HepG2 (cell line): ENCODE results near the gene AGBL1. TPM values are rescaled to one million over a fixed set of nuclear protein-coding genes. Genes with fewer than 3 reads are reported as not detected.

Experiments used
- ATAC-seq: fragments of 200-7000 bp; cut with Tn5 transposase; 3 replicates; pipeline ENCODE4 v1.9.1; 2020; ENCODE audit warnings: mild to moderate bottlenecking, moderate library complexity
- BruUV-seq: library from RNA; stranded (reverse); fragments of 400-500 nt; replicated peaks from 2 replicates; lab custom pipeline; 2021; lab: Mats Ljungman, UMichigan
- CTCF ChIA-PET: fragments of 300-600 bp; formaldehyde crosslinking; extraction: SDS; loops from one replicate; lab custom pipeline; 2021; ENCODE audit warnings: low total read pairs, inconsistent platforms, low intra/inter-chr PET ratio; lab: Yijun Ruan, JAX
- POLR2A ChIA-PET: fragments of 350-600 bp; sonication (Branson Sonifier 250); formaldehyde crosslinking; loops from one replicate; lab custom pipeline; 2020; ENCODE audit warnings: antibody characterized with exemption, inconsistent platforms; lab: Yijun Ruan, JAX
- DNase-seq: peaks from one replicate; pipeline ENCODE4 v3.0.0-alpha.2; 2015; ENCODE audit warnings: low spot score
- FAIRE-seq: peaks from 3 replicates; lab custom pipeline; 2011; peaks lifted over from hg19 to GRCh38; lab: Jason Lieb, UNC
- H2AFZ ChIP-seq: one replicate; pipeline ENCODE4 v1.6.1; 2011; ENCODE audit warnings: low read length, inconsistent platforms
- H3K27ac ChIP-seq: fragments of 300-600 bp; 3 replicates; pipeline ENCODE4 v1.8.0; 2011; ENCODE audit warnings: mixed run types, mild to moderate bottlenecking, mixed read lengths, low read length, inconsistent platforms; ENCODE audit not compliant: insufficient read depth; ENCODE audit errors: extremely low read length
- H3K27me3 ChIP-seq, 2 experiments: fragments of 200-600 bp in 1 of 2; 2 replicates in 1 of 2; 3 replicates in 1 of 2; pipeline versions ENCODE4 v1.6.0 to v1.8.0; 2011; ENCODE audit warnings: low read length in 2 of 2, mild to moderate bottlenecking in 2 of 2, moderate library complexity in 2 of 2, inconsistent platforms in 1 of 2; ENCODE audit not compliant: insufficient read depth in 2 of 2, control insufficient read depth in 1 of 2
- H3K36me3 ChIP-seq, 2 experiments: fragments of 200-600 bp in 1 of 2; replicated peaks in 1 of 2; 2 replicates in 1 of 2; 3 replicates in 1 of 2; pipeline versions ENCODE4 v1.5.1 to v1.8.0; 2011; ENCODE audit warnings: low read length in 2 of 2, inconsistent platforms in 1 of 2; ENCODE audit not compliant: insufficient read depth in 2 of 2, control insufficient read depth in 1 of 2
- H3K4me1 ChIP-seq: 2 replicates; pipeline ENCODE4 v1.5.1; 2012; ENCODE audit warnings: low read length, inconsistent platforms; ENCODE audit not compliant: insufficient read depth
- H3K4me2 ChIP-seq: 2 replicates; pipeline ENCODE4 v1.6.0; 2011; ENCODE audit warnings: low read depth, low read length, inconsistent platforms
- H3K4me3 ChIP-seq, 3 experiments: fragments of 200-600 bp in 1 of 3; sonication (generic), shearing (Covaris generic) in 1 of 3; replicated peaks in 1 of 3; 2 replicates each; pipeline ENCODE4 v1.5.1; 2011 to 2016; ENCODE audit warnings: low read length in 3 of 3, inconsistent platforms in 2 of 3, low read depth in 2 of 3, mild to moderate bottlenecking in 2 of 3, control low read depth in 1 of 3, mixed read lengths in 1 of 3; ENCODE audit not compliant: insufficient read depth in 1 of 3
- H3K79me2 ChIP-seq: one replicate; pipeline ENCODE4 v1.6.1; 2011; ENCODE audit warnings: low read length, inconsistent platforms; ENCODE audit not compliant: insufficient read depth
- H3K9ac ChIP-seq: 2 replicates; pipeline ENCODE4 v1.6.0; 2011; ENCODE audit warnings: mild to moderate bottlenecking, low read depth, low read length, inconsistent platforms; ENCODE audit not compliant: insufficient read depth
- H3K9me3 ChIP-seq: 2 replicates; pipeline ENCODE4 v1.5.1; 2012; ENCODE audit warnings: mild to moderate bottlenecking, low read length
- H4K20me1 ChIP-seq: 2 replicates; pipeline ENCODE4 v1.6.0; 2011; ENCODE audit warnings: inconsistent platforms, mild to moderate bottlenecking, low read length, moderate library complexity; ENCODE audit not compliant: insufficient read depth
- MLLT10 ChIP-seq: sonication (generic); formaldehyde crosslinking; IDR thresholded peaks from 2 replicates; pipeline ENCODE4 v1.4.0; 2020; ENCODE audit warnings: missing genetic modification reagents
- NAIF1 ChIP-seq: sonication (generic); formaldehyde crosslinking; IDR thresholded peaks from 2 replicates; pipeline ENCODE4 v1.5.0; 2020; ENCODE audit warnings: mild to moderate bottlenecking, missing genetic modification reagents, borderline replicate concordance
- RFXAP ChIP-seq: sonication (generic); formaldehyde crosslinking; IDR thresholded peaks from 2 replicates; pipeline ENCODE4 v1.4.0; 2020; ENCODE audit warnings: missing genetic modification reagents, borderline replicate concordance
- SAP130 ChIP-seq: IDR thresholded peaks from 2 replicates; pipeline ENCODE4 v1.6.1; 2016; ENCODE audit warnings: low read depth
- SKI ChIP-seq: fragments of 450-650 bp; IDR thresholded peaks from one replicate; pipeline ENCODE4 v1.6.1; 2018; ENCODE audit warnings: mild to moderate bottlenecking; ENCODE audit not compliant: partially characterized antibody
- SP1 ChIP-seq, 2 experiments: fragments of 450-650 bp in 1 of 2; sonication (generic) in 1 of 2; formaldehyde crosslinking in 1 of 2; IDR thresholded peaks; 2 replicates each; pipeline versions ENCODE4 v1.4.0 to v1.6.1; 2016 to 2020; ENCODE audit warnings: missing genetic modification reagents in 1 of 2
- ZKSCAN8 ChIP-seq: IDR thresholded peaks from 2 replicates; pipeline ENCODE4 v1.6.1; 2016; ENCODE audit warnings: borderline replicate concordance, missing genetic modification reagents, missing compliant biosample characterization
- ZNF292 ChIP-seq: sonication (generic); formaldehyde crosslinking; IDR thresholded peaks from 2 replicates; pipeline ENCODE4 v1.8.1; 2022; ENCODE audit warnings: mild to moderate bottlenecking, low read depth, missing genetic modification reagents, borderline replicate concordance
- ZNF652 ChIP-seq: IDR thresholded peaks from 2 replicates; pipeline ENCODE4 v1.6.1; 2016; ENCODE audit warnings: low read depth, borderline replicate concordance
- ZNF670 ChIP-seq: sonication (generic); formaldehyde crosslinking; IDR thresholded peaks from 2 replicates; pipeline ENCODE4 v1.8.0; 2022; ENCODE audit warnings: mild to moderate bottlenecking, missing genetic modification reagents, borderline replicate concordance
- ZSCAN9 ChIP-seq: IDR thresholded peaks from 2 replicates; pipeline ENCODE4 v1.6.1; 2016; ENCODE audit warnings: borderline replicate concordance
- WGBS: methylation state at CpG from one replicate; pipeline ENCODE4 v1.1.6; 2017; ENCODE audit warnings: low lambda C conversion rate; 5-methylcytosine and 5-hydroxymethylcytosine counted together
- in situ Hi-C: cut with HindIII; loops from 2 replicates; pipeline ENCODE4 v1.10.0; 2017; ENCODE audit warnings: low pct_unique_long_range_greater_than_20kb; ENCODE audit not compliant: extremely low pct_ligation_motif_present
- intact Hi-C: fragments of 100-400 bp; cut with micrococcal nuclease; formaldehyde crosslinking; loops from one replicate; pipeline ENCODE4 v1.10.0; 2022; ENCODE audit not compliant: unreplicated experiment
- polyA plus RNA-seq, 8 experiments: library from polyadenylated mRNA; depleted of rRNA in 3 of 8; stranded (reverse) in 7 of 8; unstranded in 1 of 8; fragments of >200 nt; fragmentation: Illumina TruSeq in 4 of 8; extraction: Trizol in 4 of 8; gene quantifications; 2 replicates each; pipeline versions ENCODE4 v1.2.1 to v1.2.3, GENCODE V29; 2011 to 2016; ENCODE audit warnings: low read depth in 4 of 8, missing spikeins in 1 of 8, mixed read lengths in 1 of 8; ENCODE audit not compliant: insufficient read depth in 1 of 8
- total RNA-seq, 5 experiments: library from RNA; depleted of rRNA; stranded (reverse); fragments of >200 nt; fragmentation: Illumina TruSeq; extraction: Trizol; gene quantifications; 2 replicates each; pipeline ENCODE4 v1.2.3, GENCODE V29; 2016; ENCODE audit warnings: low read depth in 1 of 5
- TF ChIP-seq, protein P1 (sequence below): sonication (generic); formaldehyde crosslinking; IDR thresholded peaks from 2 replicates; pipeline ENCODE4 v1.4.0; 2020; ENCODE audit warnings: mild to moderate bottlenecking, missing genetic modification reagents
- TF ChIP-seq, protein P2 (sequence below): IDR thresholded peaks from 2 replicates; pipeline ENCODE4 v1.6.1; 2012; ENCODE audit warnings: inconsistent platforms

Gene AGBL1
- total and polyA plus RNA-seq, 2 of the 13 experiments (the other 11 are each of a cell fraction or from before 2014, with no cell fraction given), result 0.01 TPM; not detected in 1

DNA sequence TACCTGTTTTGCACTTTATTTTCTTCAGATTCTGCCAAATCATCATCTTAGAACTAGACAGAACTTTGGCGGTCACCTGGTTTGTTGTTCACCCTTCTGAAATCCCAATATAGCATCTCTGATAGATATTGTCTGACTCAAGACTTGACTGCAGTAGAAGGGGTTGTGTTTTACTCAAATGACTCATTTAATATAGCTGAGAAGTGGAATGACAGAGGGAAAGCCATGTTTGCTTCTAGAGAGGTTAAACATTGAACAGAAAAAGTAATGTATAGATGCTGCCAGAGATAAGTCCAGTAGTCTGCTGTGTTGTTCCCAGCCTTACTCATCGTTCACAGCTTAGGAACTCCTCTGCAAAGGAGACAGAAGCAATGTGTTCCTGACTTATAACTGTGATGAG, 402.0 kb downstream of the AGBL1 start:
- in situ Hi-C loops (no loop called here), intact Hi-C loops (no loop called here)
- H3K4me2 ChIP-seq, result no peak overlapping the region
- no peak for TF ChIP-seq RFXAP (CRISPR knock-in tag)
- no peak for TF ChIP-seq SP1 (IDR thresholded peaks at IDR 0.05)
- no peak for TF ChIP-seq SP1 (CRISPR knock-in tag; IDR thresholded peaks at IDR 0.05)
- TF ChIP-seq, protein P1, sequence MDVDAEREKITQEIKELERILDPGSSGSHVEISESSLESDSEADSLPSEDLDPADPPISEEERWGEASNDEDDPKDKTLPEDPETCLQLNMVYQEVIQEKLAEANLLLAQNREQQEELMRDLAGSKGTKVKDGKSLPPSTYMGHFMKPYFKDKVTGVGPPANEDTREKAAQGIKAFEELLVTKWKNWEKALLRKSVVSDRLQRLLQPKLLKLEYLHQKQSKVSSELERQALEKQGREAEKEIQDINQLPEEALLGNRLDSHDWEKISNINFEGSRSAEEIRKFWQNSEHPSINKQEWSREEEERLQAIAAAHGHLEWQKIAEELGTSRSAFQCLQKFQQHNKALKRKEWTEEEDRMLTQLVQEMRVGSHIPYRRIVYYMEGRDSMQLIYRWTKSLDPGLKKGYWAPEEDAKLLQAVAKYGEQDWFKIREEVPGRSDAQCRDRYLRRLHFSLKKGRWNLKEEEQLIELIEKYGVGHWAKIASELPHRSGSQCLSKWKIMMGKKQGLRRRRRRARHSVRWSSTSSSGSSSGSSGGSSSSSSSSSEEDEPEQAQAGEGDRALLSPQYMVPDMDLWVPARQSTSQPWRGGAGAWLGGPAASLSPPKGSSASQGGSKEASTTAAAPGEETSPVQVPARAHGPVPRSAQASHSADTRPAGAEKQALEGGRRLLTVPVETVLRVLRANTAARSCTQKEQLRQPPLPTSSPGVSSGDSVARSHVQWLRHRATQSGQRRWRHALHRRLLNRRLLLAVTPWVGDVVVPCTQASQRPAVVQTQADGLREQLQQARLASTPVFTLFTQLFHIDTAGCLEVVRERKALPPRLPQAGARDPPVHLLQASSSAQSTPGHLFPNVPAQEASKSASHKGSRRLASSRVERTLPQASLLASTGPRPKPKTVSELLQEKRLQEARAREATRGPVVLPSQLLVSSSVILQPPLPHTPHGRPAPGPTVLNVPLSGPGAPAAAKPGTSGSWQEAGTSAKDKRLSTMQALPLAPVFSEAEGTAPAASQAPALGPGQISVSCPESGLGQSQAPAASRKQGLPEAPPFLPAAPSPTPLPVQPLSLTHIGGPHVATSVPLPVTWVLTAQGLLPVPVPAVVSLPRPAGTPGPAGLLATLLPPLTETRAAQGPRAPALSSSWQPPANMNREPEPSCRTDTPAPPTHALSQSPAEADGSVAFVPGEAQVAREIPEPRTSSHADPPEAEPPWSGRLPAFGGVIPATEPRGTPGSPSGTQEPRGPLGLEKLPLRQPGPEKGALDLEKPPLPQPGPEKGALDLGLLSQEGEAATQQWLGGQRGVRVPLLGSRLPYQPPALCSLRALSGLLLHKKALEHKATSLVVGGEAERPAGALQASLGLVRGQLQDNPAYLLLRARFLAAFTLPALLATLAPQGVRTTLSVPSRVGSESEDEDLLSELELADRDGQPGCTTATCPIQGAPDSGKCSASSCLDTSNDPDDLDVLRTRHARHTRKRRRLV (CRISPR knock-in tag), result no peak
- no peak for TF ChIP-seq ZNF652 (CRISPR knock-in tag)
- no peak for TF ChIP-seq SKI
- TF ChIP-seq NAIF1, result no peak
- TF ChIP-seq, protein P2, sequence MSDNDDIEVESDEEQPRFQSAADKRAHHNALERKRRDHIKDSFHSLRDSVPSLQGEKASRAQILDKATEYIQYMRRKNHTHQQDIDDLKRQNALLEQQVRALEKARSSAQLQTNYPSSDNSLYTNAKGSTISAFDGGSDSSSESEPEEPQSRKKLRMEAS, result no peak
- TF ChIP-seq ZSCAN9 (CRISPR knock-in tag), result no peak
- TF ChIP-seq ZKSCAN8 (CRISPR knock-in tag), result no peak
- no peak for TF ChIP-seq MLLT10
- TF ChIP-seq ZNF292, result no peak
- no peak for TF ChIP-seq SAP130 (CRISPR knock-in tag)
- TF ChIP-seq ZNF670 (CRISPR knock-in tag), result no peak
- no TSS peak for BruUV-seq
- no peaks in the 10 kb centered on the region for H3K27me3 ChIP-seq
- DNase-seq, result no peak
- H3K9me3 ChIP-seq, result peaks cover 55% of the 10 kb centered on the region
- ChIA-PET POLR2A (no interaction called here), CTCF (no interaction called here)
- no peaks in the 10 kb centered on the region for H3K36me3 ChIP-seq
- H2AFZ ChIP-seq, result no peak overlapping the region
- FAIRE-seq, result no peak
- no peak for ATAC-seq
- H3K4me3 ChIP-seq, result no peak overlapping the region
- no peak overlapping the region for H3K27ac ChIP-seq
- 38% methylated on average over 2 of the region's 2 CpGs for WGBS
- H3K79me2 ChIP-seq, result no peaks in the 10 kb centered on the region
- H3K9ac ChIP-seq, result no peak overlapping the region
- H4K20me1 ChIP-seq, result no peaks in the 10 kb centered on the region
- no peaks in the 10 kb centered on the region for H3K4me1 ChIP-seq
